Activated CD8-positive, alpha-beta memory T cell treated with anti-CD3 and anti-CD28 coated beads, Interleukin-2, amount 50 U/mL, for 1 hour (primary cell): ENCODE measurements around the gene MCHR1.
"Not testable (repeated sequence)": the region's sequence is repeated elsewhere in the genome, so short reads cannot be mapped to it uniquely, and the experiment has no call there.

ENCODE experiments used
- DNase-seq: peaks from one replicate; pipeline ENCODE4 v3.0.0-alpha.2; 2020; ENCODE audit errors: extremely low read depth

Gene MCHR1

DNA sequence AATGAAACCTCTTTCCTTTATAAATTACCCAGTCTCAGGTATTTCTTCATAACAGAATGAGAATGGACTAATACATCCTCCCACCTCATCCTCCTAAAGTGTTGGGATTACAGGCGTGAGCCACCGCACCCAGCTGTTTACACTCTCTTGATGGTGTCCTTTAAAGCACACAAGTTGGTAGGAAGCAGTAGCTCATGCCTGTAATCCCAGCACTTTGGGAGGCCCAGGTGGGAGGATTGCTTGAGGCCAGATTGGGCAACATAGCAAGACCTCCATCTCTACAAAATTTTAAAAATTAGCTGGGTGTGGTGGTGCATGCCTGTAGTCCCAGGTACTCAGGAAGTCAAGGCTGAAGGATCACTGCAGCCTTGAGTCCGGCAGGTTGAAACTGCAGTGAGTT, 23.3 kb upstream of the MCHR1 start:
- not testable (repeated sequence) for DNase-seq

DNA sequence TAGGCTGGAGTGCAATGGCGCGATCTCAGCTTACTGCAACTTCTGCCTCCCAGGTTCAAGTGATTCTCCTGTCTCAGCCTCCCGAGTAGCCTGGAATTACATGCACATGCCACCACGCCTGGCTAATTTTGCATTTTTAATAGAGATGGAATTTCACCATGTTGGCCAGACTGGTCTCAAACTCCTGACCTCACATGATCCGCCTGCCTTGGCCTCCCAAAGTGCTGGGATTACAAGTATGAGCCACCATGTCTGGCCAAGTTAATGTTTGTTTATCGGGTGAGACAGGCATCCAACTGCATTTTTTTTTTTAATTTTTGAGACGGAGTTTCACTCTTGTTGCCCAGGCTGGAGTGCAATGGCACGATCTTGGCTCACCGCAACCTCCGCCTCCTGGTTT, 22.6 kb upstream of the MCHR1 start:
- DNase-seq: not testable (repeated sequence)

DNA sequence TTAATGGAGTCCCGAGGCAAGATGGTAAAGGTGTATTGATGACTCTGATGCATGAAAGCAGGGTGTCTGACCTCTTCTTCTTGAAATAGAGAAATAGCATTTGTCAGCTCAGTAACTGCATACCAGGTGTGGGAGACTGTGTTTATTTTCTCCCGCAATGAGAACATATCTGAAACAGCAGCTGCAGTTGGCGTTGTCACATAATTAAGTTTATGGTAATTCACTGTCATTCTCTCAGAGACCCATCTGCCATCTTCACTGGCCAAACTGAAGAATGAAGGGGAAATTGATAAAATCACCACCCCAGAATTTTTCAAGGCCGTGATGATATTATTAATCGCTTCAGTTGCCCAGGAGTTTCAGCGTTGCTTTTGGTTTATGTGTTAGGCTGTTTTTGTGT, 20.1 kb upstream of the MCHR1 start:
- no peak for DNase-seq

DNA sequence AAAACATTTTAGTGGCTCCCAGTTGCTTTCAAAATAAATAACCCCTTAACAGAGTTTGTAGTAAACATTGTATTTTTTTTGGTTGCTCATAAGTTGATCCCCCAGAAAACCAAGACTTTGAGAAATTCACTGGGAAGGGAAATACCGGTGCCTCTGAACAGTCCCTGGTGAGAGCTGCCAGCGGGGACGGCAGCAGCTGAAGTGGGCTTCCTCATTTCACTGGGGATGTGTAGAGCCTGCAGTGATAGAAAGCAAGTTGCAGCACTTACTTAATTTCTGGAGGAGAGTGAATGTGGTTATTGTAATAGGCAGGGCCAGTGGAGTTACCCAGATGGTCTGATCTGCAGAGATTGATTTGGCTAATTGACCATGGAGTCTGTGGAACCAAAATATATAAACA, 18.6 kb upstream of the MCHR1 start:
- no peak for DNase-seq

DNA sequence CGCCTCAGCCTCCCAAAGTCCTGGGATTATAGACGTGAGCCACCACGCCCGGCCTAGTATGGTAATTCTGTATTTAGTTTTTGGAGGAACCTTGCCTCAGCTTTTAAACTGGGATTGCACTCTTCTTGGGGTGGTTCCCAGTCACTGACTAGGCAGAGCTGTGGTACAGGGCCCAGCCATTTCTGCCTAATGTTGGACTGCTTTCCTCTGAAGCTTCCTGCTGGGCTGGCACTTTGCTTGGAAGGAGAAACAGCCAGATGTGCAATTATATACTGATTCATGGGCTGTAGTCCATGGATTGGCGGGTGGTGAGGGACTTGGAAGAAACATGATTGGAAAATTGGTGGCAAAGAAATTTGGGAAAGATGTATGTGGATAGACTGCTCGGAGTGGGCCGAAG, 17.6 kb upstream of the MCHR1 start:
- DNase-seq: no peak

DNA sequence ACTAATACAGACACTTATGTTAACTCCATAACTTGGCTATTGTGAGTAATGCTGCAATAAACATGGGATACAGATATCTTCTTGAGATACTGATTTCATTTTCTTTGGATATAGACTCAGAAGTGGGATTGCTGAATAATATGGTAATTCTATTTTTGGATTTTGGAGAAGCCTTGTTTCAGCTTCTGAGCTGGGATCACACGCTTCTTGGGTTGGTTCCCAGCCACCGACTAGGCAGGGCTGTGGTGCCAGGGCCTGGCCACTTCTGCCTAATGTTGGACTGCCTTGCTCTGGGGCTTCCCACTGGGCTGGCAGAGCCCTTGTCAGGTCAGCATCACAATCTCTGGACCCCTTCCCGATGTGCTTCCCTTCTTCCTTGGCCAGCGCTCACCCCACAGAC, 14.0 kb upstream of the MCHR1 start:
- no peak for DNase-seq

DNA sequence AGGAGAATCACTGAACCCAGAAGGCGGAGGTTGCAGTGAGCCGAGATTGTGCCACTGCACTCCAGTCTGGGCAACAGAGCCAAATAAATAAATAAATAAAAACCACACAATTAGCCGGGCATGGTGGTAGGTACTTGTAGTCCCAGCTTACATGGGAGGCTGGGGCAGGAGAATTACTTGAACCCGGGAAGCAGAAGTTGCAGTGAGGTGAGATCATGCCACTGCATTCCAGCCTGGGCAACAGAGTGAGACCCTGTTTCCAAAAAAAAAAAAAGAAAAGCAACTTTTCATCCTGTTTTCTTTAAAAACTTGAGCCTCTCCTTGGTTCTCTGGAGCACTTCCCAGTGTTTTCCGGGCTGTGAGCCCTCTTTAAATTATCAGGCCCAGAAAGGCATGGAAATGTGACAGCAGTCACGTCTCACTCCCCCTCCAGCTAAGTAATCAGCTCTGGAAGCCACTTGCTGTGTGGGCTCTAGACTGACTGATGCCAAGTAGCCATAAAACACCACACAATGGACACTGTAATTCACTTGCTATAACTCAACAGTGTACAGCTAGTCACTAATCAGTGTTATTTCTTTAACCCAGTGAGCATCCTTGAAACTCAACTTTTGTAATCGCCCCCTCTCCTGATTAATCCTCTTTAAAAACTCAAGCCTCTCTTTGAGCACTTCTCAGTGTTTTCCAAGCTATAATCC, 13.0 kb upstream of the MCHR1 start:
- DNase-seq: no peak

DNA sequence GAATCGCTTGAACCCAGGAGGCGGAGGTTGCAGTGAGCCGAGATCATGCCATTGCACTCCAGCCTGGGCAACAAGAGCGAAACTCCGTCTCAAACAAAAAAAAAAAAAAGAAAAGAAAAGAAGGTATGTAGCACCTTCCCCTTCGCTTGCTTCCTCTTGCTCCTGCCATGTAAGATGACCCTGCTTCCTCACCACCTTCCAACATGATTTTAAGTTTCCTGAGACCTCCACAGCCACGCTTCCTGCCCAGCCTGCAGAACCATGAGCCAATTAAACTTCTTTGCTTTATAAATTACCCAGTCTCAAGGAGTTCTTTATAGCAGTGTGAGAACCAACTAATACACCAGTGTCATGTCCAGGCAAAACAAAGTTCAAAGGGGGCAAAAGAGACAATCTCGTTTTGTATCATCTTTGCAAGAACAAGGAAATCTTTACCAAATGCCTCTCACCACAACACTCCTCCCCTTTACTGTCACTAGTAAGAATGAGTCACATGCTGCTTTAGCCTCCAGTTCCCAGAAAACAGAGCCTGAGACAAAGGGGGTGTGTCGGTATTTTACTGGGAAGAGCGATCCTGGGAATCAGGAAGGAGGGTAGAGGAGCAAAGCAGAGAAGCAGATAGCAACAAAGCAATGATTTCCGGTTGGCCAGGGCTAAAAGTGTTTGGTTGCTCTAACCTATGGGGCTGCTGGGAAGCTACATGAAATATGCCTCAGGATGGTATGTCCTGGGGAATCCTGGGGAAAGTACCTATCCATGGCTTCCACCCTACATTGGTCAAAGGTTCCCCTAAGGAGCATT, 10.5 kb upstream of the MCHR1 start:
- no peak for DNase-seq

DNA sequence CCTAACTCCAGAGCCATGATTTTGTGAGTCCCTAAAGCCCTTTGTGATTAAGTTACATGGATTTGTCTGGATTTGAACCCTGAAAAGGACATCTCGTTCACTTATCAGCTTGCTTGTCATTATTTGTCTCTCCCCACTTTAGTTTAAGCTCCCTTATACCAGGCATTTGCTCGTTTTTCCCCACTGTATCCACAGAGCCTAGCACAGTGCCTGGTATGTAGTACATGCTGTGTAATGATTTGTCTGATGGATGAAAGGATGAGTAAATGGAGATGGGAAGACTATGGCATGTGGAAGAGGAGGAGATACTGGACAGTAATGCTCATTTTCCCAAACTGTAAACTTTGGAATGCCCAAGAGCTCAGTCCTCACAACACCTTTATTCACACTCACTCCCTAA, 9.2 kb upstream of the MCHR1 start:
- DNase-seq: no peak

DNA sequence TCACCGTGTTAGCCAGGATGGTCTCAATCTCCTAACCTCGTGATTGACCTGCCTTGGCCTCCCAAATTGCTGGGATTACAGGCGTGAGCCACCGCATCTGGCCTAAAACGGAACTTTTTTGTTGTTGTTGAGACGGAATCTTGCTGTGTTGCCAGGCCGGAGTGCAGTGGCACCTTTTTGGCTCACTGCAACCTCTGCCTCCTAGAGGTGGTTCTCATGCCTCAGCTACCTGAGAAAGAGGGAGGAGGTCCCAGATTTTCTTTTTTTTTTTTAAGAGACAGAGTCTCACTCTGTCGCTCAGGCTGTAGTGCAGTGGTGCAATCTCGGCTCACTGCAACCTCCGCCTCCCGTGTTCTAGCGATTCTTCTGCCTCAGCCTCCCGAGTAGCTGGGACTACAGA, 7.9 kb upstream of the MCHR1 start:
- DNase-seq: no peak

DNA sequence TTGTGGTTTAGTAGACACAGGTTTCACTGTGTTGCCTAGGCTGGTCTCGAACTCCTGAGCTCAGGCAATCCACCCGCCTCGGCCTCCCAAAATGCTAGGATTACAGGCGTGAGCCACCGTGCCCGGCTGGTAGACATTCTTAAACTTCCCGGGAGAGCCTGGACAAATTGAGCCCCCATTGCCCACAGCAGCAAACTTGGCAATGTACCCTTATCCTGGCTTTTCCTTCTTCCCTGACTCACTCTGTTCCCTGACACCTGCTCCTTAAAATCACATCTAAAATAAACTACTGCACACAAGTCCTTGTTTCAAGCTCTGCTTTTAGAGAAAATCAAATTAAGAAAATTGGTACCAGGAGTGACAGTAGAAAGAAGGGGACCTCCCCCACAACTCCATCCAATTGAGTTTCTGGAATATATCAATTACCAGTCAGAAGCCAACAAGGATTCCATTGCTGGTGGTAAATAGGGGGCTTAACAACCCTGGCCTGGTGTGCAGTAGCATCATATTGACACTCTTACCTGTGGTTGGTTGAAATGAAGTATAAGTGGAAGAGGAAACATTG, 7.4 kb upstream of the MCHR1 start:
- DNase-seq: no peak

DNA sequence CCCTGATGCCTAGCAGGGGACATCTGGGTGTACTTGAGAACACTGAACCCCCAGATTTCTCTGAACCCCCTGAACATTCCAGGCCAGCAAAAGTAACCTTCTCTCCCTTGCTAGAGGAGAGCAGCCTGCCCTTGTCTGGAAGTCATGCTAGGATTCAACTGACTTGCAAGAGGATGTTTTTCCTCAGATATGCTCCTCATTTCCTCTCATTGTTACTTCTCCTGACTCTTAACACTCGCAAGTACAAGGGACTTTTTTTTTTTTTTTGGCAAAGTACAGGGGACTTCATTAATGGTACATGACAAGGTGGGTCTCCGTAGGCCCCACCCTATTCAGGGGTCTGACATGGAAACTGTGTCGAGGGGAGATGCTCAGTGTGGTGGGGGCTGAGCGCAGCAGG, 6.3 kb upstream of the MCHR1 start:
- no peak for DNase-seq

DNA sequence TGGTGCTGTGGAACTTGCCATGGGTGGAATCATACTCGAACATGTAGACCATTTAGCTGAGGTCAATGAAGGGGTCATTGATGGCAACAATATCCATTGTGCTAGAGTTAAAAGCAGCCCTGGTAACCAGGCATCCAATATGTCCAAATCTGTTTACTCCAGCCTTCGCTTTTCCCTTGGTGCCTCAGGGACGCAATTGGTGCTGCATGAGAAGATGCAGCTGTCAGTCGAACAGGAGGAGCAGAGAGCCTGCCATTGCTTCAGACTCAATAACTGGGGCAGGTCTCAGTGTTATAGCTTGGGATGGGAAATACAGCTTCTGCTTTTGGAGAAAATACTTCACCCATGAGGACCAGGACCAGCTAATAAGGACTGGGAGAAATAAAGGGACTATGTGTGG, 5.0 kb upstream of the MCHR1 start:
- no peak for DNase-seq

DNA sequence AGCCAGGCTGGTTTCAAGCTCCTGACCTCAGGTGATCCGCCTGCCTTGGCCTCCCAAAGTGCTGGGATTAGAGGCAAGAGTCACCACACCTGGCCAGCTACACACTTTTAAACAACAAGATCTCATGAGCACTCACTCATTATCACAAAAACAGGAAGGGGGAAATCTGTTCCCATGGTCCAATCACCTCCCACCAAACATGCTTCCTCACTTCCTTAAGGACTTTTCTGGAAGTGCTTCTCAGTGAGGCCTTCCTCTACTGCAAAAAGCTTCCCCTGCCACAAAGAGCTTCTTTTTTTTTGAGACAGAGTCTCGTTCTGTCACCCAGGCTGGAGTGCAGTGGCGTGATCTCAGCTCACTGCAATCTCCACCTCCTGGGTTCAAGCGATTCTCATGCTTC, 3.1 kb upstream of the MCHR1 start:
- not testable (repeated sequence) for DNase-seq

DNA sequence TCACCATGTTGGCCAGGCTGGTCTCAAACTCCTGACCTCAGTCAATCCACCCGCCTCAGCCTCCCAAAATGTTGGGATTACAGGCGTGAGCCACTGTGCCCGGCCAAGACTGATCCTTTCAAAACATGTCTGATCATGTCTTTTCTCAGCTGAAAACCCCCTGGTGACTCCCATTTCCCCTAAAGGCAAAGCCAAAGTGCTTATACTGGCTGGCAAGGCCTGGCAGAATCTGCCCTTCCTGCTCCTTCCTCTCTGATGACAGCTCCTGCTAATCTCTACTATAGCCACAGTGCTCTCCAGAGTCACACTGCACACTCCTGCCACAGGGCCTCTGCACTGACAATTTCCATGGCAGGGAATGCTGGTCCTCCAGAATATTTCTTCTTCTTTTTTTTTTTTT, 2.6 kb upstream of the MCHR1 start:
- DNase-seq: no peak

DNA sequence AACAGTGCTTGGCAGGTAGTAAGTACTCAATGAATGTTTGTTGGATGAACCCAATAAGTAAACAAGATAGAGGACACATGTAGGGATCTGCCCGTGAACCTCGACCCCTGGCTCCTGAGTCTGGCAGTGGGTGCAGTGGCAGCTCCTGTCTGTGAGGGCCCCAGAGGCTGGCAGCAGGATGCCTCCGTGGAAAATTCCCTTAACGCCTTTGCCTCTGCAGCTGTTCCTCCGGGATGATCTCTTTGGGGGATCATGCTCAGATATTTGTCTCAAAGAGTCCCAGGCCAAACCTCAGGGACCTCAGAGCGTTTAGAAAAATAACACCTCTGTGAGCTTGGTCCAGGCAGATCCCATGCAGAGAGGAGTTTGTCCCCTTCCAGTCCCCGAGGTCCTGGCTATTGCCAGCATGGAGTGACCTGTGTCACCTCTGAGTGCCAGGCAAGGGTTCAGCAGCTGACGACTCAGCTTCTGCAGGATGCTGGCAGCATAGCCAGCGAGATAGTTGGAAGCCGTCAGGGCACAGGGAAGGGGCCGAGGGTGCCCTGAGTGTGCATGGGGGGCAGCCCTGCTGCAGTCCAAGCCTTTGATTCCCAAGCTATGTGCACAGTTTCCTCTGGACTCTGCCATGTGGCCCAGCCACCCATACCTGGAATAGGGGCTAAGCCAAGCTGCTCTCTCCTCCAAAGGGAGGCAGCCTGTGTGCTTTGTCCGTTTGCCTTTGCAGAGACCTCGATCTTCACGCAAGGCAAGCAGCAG, 613 bp upstream of the MCHR1 start:
- no peak for DNase-seq

DNA sequence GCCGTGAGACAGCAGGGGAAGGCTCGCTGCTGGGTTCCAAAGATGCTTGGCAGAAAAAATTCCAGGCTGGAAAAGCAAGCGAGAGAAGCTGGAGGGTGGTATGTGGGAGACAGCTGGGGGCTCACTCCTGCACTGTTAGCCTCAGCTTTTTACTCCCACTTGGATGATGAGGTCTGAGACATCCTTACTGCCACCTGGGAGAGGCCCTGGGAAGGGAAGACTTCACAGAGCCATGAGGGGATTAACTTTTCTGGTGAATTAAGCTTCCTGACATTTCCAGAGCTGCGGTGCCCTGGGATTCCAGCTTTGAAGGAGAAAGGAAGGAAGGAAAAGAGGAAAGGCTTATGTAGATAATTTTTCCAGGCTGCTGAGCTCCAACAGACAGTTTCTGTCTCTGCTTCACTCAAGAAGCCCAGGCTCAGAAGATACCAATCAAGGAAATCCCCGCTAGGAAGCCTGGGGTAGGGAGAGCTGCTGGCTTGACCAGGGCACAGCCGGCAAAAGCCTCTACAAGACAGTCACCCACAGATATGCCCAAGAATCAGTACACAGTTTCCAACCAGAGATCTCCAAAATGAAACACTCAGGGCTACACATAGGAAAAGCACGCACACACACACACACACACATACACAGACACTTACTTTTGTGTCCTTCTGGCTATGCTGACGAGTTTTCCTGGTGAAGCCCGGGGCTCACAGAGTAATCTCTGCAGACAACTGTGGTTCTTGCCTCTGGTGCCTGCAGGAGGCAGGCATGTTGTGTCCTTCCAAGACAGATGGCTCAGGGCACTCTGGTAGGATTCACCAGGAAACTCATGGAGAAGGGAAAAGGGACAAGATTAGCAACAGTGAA, 907 bp downstream of the MCHR1 start:
- no peak for DNase-seq

DNA sequence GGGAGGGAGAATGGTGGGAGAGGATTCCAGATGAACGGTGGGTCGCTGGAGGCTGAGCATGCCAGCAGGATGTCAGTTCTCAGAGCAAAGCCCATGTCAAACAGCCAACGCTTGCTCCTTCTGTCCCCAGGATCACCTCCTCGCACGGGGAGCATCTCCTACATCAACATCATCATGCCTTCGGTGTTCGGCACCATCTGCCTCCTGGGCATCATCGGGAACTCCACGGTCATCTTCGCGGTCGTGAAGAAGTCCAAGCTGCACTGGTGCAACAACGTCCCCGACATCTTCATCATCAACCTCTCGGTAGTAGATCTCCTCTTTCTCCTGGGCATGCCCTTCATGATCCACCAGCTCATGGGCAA, 1.5 kb downstream of the MCHR1 start:
- no peak for DNase-seq

DNA sequence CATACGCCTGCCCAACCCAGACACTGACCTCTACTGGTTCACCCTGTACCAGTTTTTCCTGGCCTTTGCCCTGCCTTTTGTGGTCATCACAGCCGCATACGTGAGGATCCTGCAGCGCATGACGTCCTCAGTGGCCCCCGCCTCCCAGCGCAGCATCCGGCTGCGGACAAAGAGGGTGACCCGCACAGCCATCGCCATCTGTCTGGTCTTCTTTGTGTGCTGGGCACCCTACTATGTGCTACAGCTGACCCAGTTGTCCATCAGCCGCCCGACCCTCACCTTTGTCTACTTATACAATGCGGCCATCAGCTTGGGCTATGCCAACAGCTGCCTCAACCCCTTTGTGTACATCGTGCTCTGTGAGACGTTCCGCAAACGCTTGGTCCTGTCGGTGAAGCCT, 2.2 kb downstream of the MCHR1 start:
- DNase-seq: no peak

DNA sequence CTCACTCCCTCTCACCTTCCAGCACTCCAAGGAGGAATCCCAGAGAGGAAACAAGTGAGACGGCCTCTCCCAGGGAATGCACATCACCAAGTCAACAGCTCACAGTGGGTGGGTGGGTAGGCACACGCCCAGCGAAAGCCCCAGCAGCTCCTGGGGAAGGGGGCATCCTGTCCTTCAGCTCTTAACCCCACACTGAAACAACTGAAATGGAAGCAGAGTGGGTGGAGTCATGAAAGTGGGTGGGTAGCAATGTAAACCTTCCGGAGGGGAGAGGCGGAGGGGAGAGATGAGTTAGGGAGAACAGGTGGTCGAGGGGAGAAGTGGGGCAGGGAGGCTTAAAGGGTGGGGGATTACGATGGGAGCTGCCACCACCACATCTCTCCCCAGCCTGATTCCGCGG, 5.4 kb downstream of the MCHR1 start:
- no peak for DNase-seq

DNA sequence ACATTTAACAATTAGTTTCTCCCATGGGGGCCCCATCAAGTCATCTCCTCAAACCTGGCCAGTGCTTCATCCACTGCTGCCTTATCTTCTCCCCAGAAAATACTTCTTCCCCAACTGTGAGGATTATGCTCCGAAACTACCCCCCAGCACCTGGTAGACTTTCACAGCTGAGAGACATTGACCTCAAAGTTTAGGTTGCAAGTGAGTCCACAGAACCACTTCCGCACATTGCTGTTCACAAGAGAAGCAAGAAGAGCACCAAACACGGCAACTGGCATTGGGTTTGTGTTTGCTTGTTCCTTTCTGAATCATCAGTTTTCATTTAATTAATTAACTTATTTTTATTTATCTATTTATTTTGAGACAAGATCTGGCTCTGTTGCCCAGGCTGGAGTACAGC, 6.1 kb downstream of the MCHR1 start:
- DNase-seq: no peak

DNA sequence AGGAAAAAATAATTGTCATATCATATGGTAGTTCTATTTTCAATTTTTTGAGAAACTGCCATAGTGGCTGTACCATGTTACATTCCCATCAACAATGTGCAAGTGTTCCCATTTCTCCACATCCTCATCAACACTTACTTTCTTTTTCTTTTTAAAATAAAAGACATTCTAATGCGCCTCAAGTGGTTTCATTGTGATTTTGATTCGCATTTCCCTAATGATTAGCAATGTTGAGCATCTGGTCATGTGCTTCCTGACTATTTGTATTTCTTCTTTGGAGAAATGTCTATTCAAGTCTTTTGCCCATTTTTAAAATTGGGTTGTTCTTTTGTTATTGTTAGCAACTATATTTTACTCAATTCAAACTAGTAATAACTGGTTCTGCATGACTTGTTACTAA, 8.4 kb downstream of the MCHR1 start:
- no peak for DNase-seq
